IMR-90 (cell line): Measurements from ENCODE around the gene CANT1. TPM values are rescaled to one million over a fixed set of nuclear protein-coding genes. Genes with fewer than 3 reads are reported as not detected.

Experiments used
- ATAC-seq: fragments of 200-7000 bp; cut with Tn5 transposase; 2 replicates; pipeline ENCODE4 v1.9.1; 2020; ENCODE audit warnings: low read depth, mild to moderate bottlenecking, moderate library complexity
- BruUV-seq: library from RNA; stranded (reverse); fragments of 400-500 nt; replicated peaks from 2 replicates; lab custom pipeline; 2021; lab: Mats Ljungman, UMichigan
- CTCF ChIA-PET: fragments of 300-600 bp; formaldehyde crosslinking; extraction: SDS; loops from one replicate; lab custom pipeline; 2021; ENCODE audit warnings: antibody characterized with exemption; lab: Yijun Ruan, JAX
- POLR2A ChIA-PET: fragments of 300-600 bp; sonication (Branson Sonifier 250); formaldehyde crosslinking; loops from one replicate; lab custom pipeline; 2022; ENCODE audit warnings: antibody characterized with exemption; ENCODE audit not compliant: unreplicated experiment; lab: Charles Lee
- DNase-seq: peaks from one replicate; pipeline ENCODE4 v3.0.0; 2013
- H2AFZ ChIP-seq: replicated peaks from 2 replicates; pipeline ENCODE3; 2013; ENCODE audit warnings: low read length, mild to moderate bottlenecking; ENCODE audit not compliant: poor library complexity
- H2AK5ac ChIP-seq: 2 replicates; pipeline ENCODE4 v1.6.1; 2013; ENCODE audit warnings: low read depth, low read length, inconsistent platforms
- H2AK9ac ChIP-seq: replicated peaks from 2 replicates; pipeline ENCODE3; 2013; ENCODE audit warnings: mild to moderate bottlenecking, low read depth, low read length, moderate library complexity; ENCODE audit not compliant: poor library complexity
- H2BK120ac ChIP-seq: 2 replicates; pipeline ENCODE4 v1.6.1; 2013; ENCODE audit warnings: low read depth, low read length, inconsistent platforms
- H2BK15ac ChIP-seq: 3 replicates; pipeline ENCODE4 v1.6.1; 2013; ENCODE audit warnings: low read depth, low read length, inconsistent platforms
- H2BK20ac ChIP-seq: 2 replicates; pipeline ENCODE4 v1.6.1; 2013; ENCODE audit warnings: low read depth, mild to moderate bottlenecking, inconsistent platforms, low read length, moderate library complexity
- H2BK5ac ChIP-seq: 2 replicates; pipeline ENCODE4 v1.6.1; 2013; ENCODE audit warnings: mild to moderate bottlenecking, low read depth, low read length, inconsistent platforms; ENCODE audit not compliant: poor library complexity, severe bottlenecking
- H3K14ac ChIP-seq: replicated peaks from 2 replicates; pipeline ENCODE4 v1.6.1; 2013; ENCODE audit warnings: low read depth, low read length, inconsistent platforms
- H3K18ac ChIP-seq: 2 replicates; pipeline ENCODE4 v1.6.1; 2013; ENCODE audit warnings: low read depth, low read length, control low read depth
- H3K23ac ChIP-seq: 2 replicates; pipeline ENCODE4 v1.6.1; 2013; ENCODE audit warnings: low read depth, low read length, inconsistent platforms
- H3K27ac ChIP-seq: 2 replicates; pipeline ENCODE4 v1.5.1; 2013; ENCODE audit warnings: mild to moderate bottlenecking, control low read depth, low read length; ENCODE audit not compliant: insufficient read depth
- H3K27me3 ChIP-seq: 2 replicates; pipeline ENCODE4 v1.6.1; 2013; ENCODE audit warnings: low read length; ENCODE audit not compliant: control insufficient read depth, insufficient read depth
- H3K36me3 ChIP-seq: 2 replicates; pipeline ENCODE4 v1.6.1; 2013; ENCODE audit warnings: low read length, mixed read lengths; ENCODE audit not compliant: control insufficient read depth, insufficient read depth
- H3K4ac ChIP-seq: 2 replicates; pipeline ENCODE4 v1.6.1; 2013; ENCODE audit warnings: low read depth, low read length, inconsistent platforms
- H3K4me1 ChIP-seq: 2 replicates; pipeline ENCODE4 v1.6.1; 2013; ENCODE audit warnings: low read length, mixed read lengths; ENCODE audit not compliant: control insufficient read depth, insufficient read depth
- H3K4me2 ChIP-seq: 2 replicates; pipeline ENCODE4 v1.6.1; 2013; ENCODE audit warnings: low read depth, mild to moderate bottlenecking, control low read depth, low read length, moderate library complexity
- H3K4me3 ChIP-seq: 2 replicates; pipeline ENCODE4 v1.5.1; 2013; ENCODE audit warnings: low read depth, mild to moderate bottlenecking, control low read depth, low read length, moderate library complexity; ENCODE audit not compliant: insufficient read depth
- H3K56ac ChIP-seq: 2 replicates; pipeline ENCODE4 v1.6.1; 2013; ENCODE audit warnings: low read length, inconsistent platforms; ENCODE audit not compliant: insufficient read depth; ENCODE audit errors: extremely low read depth
- H3K79me1 ChIP-seq, 2 experiments: 2 replicates each; pipeline ENCODE4 v1.6.1; 2013; ENCODE audit warnings: low read length in 2 of 2, inconsistent platforms in 1 of 2, low read depth in 1 of 2
- H3K9ac ChIP-seq: 2 replicates; pipeline ENCODE4 v1.6.1; 2013; ENCODE audit warnings: low read depth, low read length, control low read depth
- H3K9me1 ChIP-seq: 2 replicates; pipeline ENCODE4 v1.6.1; 2013; ENCODE audit warnings: low read length, inconsistent platforms; ENCODE audit not compliant: insufficient read depth
- H3K9me3 ChIP-seq: 2 replicates; pipeline ENCODE4 v1.6.1; 2013; ENCODE audit warnings: low read length; ENCODE audit not compliant: control insufficient read depth, insufficient read depth
- H4K20me1 ChIP-seq: 2 replicates; pipeline ENCODE4 v1.6.1; 2013; ENCODE audit warnings: low read length, inconsistent platforms; ENCODE audit not compliant: insufficient read depth
- H4K5ac ChIP-seq: 2 replicates; pipeline ENCODE4 v1.6.1; 2013; ENCODE audit warnings: mild to moderate bottlenecking, low read depth, low read length, control low read depth
- H4K8ac ChIP-seq, 2 experiments: 2 replicates each; pipeline ENCODE4 v1.6.1; 2013; ENCODE audit warnings: low read depth in 2 of 2, low read length in 2 of 2, control low read depth in 1 of 2, inconsistent platforms in 1 of 2
- H4K91ac ChIP-seq: 2 replicates; pipeline ENCODE4 v1.6.1; 2013; ENCODE audit warnings: low read depth, low read length, inconsistent platforms; ENCODE audit not compliant: insufficient read depth
- MAZ ChIP-seq: IDR thresholded peaks from 2 replicates; pipeline ENCODE4 v1.6.1; 2012; ENCODE audit warnings: low read depth, mild to moderate bottlenecking, low read length, improper control_type of control experiment, moderate library complexity, borderline replicate concordance
- WGBS, 2 experiments: methylation state at CpG; one replicate each; pipeline versions ENCODE4 v1.1.5 to v1.1.7; 2013; ENCODE audit warnings: missing lambda C conversion rate in 2 of 2; ENCODE audit not compliant: insufficient read length in 1 of 2; ENCODE audit errors: extremely low coverage in 2 of 2; 5-methylcytosine and 5-hydroxymethylcytosine counted together
- dilution Hi-C: fragments of 300-500 bp; cut with HindIII; formaldehyde crosslinking; loops from one replicate; pipeline ENCODE4 v1.14.3; 2018; ENCODE audit warnings: low sequenced_read_pairs; ENCODE audit not compliant: unreplicated experiment
- in situ Hi-C: fragments of 300-500 bp; cut with MboI; formaldehyde crosslinking; loops from 3 replicates; pipeline ENCODE4 v1.14.3; 2019; ENCODE audit warnings: low sequenced_read_pairs, inconsistent platforms, mixed read lengths
- intact Hi-C: fragments of 100-400 bp; cut with micrococcal nuclease; formaldehyde crosslinking; loops from 2 replicates; pipeline ENCODE4 v1.10.0; 2022
- polyA plus RNA-seq, 3 experiments: library from polyadenylated mRNA; depleted of rRNA; stranded (reverse); fragments of >200 nt; gene quantifications; 2 replicates each; pipeline ENCODE4 v1.2.3, GENCODE V29; 2012; ENCODE audit warnings: low replicate concordance in 1 of 3
- total RNA-seq: library from RNA; depleted of rRNA; stranded (reverse); fragments of >200 nt; gene quantifications from 2 replicates; pipeline ENCODE4 v1.2.3, GENCODE V29; 2012

Gene CANT1
- total and polyA plus RNA-seq, 2 of the 4 experiments (the other 2 are of a cell fraction): 51.8 to 73.4 TPM

- CTCF ChIA-PET: no interaction called here
- POLR2A ChIA-PET: no interaction called here
- no peak overlapping the region for H3K14ac ChIP-seq
These were observed 41.7 kb downstream of the CANT1 start for GRCh38 chr17:78967782-78968362.

More at GRCh38 chr17:78967782-78968362, 41.7 kb downstream of the CANT1 start:
- H3K23ac ChIP-seq: no peak overlapping the region
- H2AFZ ChIP-seq: no peak overlapping the region
- H2BK15ac ChIP-seq: no peak overlapping the region
- H2BK120ac ChIP-seq: no peak overlapping the region
- WGBS, 2 experiments: 53% methylated on average over 4 of the region's 21 CpGs; no CpG with 5 or more reads in 1 of the 2 experiments
- no peak overlapping the region for H2BK20ac ChIP-seq
- TF ChIP-seq MAZ: no peak
- intact Hi-C loops: no loop called here
- H3K9me1 ChIP-seq: no peaks in the 10 kb centered on the region
- H3K36me3 ChIP-seq: peaks cover 20% of the 10 kb centered on the region; the same call in 1 of the 2 replicates
- BruUV-seq: no TSS peak
- no peak overlapping the region for H2AK5ac ChIP-seq
- H4K91ac ChIP-seq: no peak overlapping the region
- peaks cover 3 to 21% of the 10 kb centered on the region in 2 experiments; a peak in 3 of 4 replicates for H3K79me1 ChIP-seq
- H3K9ac ChIP-seq: no peak overlapping the region
- H2AK9ac ChIP-seq: no peak overlapping the region
- peaks cover 5% of the 10 kb centered on the region; the same call in 1 of the 2 replicates for H4K20me1 ChIP-seq
- in situ Hi-C loops: loop anchor here (5.0 to 25.0 kb wide), 2 partner anchors 106 to 481 kb away; no protein-coding TSS in a partner anchor
- no peak overlapping the region for H3K4me3 ChIP-seq
- no peak overlapping the region for H3K18ac ChIP-seq
- H3K27me3 ChIP-seq: no peaks in the 10 kb centered on the region
- no peak overlapping the region for H4K5ac ChIP-seq
- DNase-seq (no peak), ATAC-seq (no peak)
- H3K4ac ChIP-seq: no peak overlapping the region
- no peak overlapping the region for H3K56ac ChIP-seq
- dilution Hi-C loops: no loop called here
- H3K27ac ChIP-seq: no peak overlapping the region
- peaks cover 6% of the 10 kb centered on the region; the same call in 1 of the 2 replicates for H3K4me1 ChIP-seq
- H3K9me3 ChIP-seq: no peaks in the 10 kb centered on the region
- no peak overlapping the region for H3K4me2 ChIP-seq
- no peak overlapping the region for H2BK5ac ChIP-seq
- H4K8ac ChIP-seq: no peak overlapping the region
